HepG2 (cell line): Measurements from ENCODE around the gene ASPHD1. TPM values are rescaled to one million over a fixed set of nuclear protein-coding genes. Genes with fewer than 3 reads are reported as not detected.

Experiments used
- FOXM1 ChIP-seq: sonication (generic); formaldehyde crosslinking; IDR thresholded peaks from 2 replicates; pipeline ENCODE4 v1.5.0; 2020; ENCODE audit warnings: missing genetic modification reagents
- NFKB2 ChIP-seq: sonication (generic); formaldehyde crosslinking; IDR thresholded peaks from 2 replicates; pipeline ENCODE4 v1.4.0; 2020; ENCODE audit warnings: missing genetic modification reagents, borderline replicate concordance
- REPIN1 ChIP-seq: sonication (generic); formaldehyde crosslinking; IDR thresholded peaks from 2 replicates; pipeline ENCODE4 v1.8.0; 2022; ENCODE audit warnings: missing genetic modification reagents, low read depth, mild to moderate bottlenecking, borderline replicate concordance
- TEAD3 ChIP-seq: optimal IDR thresholded peaks from 2 replicates; pipeline ENCODE3; 2016; ENCODE audit warnings: borderline replicate concordance
- ZFP91 ChIP-seq: sonication (generic); formaldehyde crosslinking; IDR thresholded peaks from 2 replicates; pipeline ENCODE4 v1.9.0; 2022; ENCODE audit warnings: missing genetic modification reagents, mild to moderate bottlenecking, borderline replicate concordance
- ZNF574 ChIP-seq: sonication (generic); formaldehyde crosslinking; IDR thresholded peaks from 2 replicates; pipeline ENCODE4 v1.4.0; 2020; ENCODE audit warnings: missing genetic modification reagents
- ZSCAN9 ChIP-seq: IDR thresholded peaks from 2 replicates; pipeline ENCODE4 v1.6.1; 2016; ENCODE audit warnings: borderline replicate concordance
- polyA plus RNA-seq, 8 experiments: library from polyadenylated mRNA; depleted of rRNA in 3 of 8; stranded (reverse) in 7 of 8; unstranded in 1 of 8; fragments of >200 nt; fragmentation: Illumina TruSeq in 4 of 8; extraction: Trizol in 4 of 8; gene quantifications; 2 replicates each; pipeline versions ENCODE4 v1.2.1 to v1.2.3, GENCODE V29; 2011 to 2016; ENCODE audit warnings: low read depth in 4 of 8, missing spikeins in 1 of 8, mixed read lengths in 1 of 8; ENCODE audit not compliant: insufficient read depth in 1 of 8
- total RNA-seq, 5 experiments: library from RNA; depleted of rRNA; stranded (reverse); fragments of >200 nt; fragmentation: Illumina TruSeq; extraction: Trizol; gene quantifications; 2 replicates each; pipeline ENCODE4 v1.2.3, GENCODE V29; 2016; ENCODE audit warnings: low read depth in 1 of 5

Gene ASPHD1
- total and polyA plus RNA-seq, 2 of the 13 experiments (the other 11 are each of a cell fraction or from before 2014, with no cell fraction given): 13.1 to 19.7 TPM

- TF ChIP-seq ZFP91 (CRISPR knock-in tag) (peak; percentile 60; the same call in 1 of the 2 replicates), ZSCAN9 (peak; percentile 44; the same call in 1 of the 2 replicates), FOXM1 (CRISPR knock-in tag) (no peak), ZNF574 (CRISPR knock-in tag) (peak; percentile 57), REPIN1 (CRISPR knock-in tag) (peak; percentile 18; the same call in 1 of the 2 replicates), TEAD3 (CRISPR knock-in tag) (peak; percentile 19), NFKB2 (CRISPR knock-in tag) (peak; percentile 42; the same call in 1 of the 2 replicates)
Observed at GRCh38 chr16:29900888-29901606, 759 bp downstream of the ASPHD1 start (continued).
